ENCODE data around the gene PKP1.
A peak's percentile ranks its signal among the peaks of the same experiment; 100 is the strongest.

PKP1 gene

GRCh38 chr1:201299968-201300367 is 16.7 kb downstream of the PKP1 start:
- DNase-seq = no peak
- intact Hi-C loops (cut with DNase I) = no loop called here

GRCh38 chr1:201300641-201301040 is 17.3 kb downstream of the PKP1 start:
- intact Hi-C loops (cut with DNase I) = no loop called here
- no peak for DNase-seq

- no peak for DNase-seq
- intact Hi-C loops (cut with DNase I) = no loop called here
Measured at GRCh38 chr1:201302163-201303152, 19.2 kb downstream of the PKP1 start.

- DNase-seq = no peak
- intact Hi-C loops (cut with DNase I) = no loop called here
Measured at GRCh38 chr1:201304126-201304525, 20.8 kb downstream of the PKP1 start.

- intact Hi-C loops (cut with DNase I) = no loop called here
- DNase-seq = no peak
Measured at GRCh38 chr1:201305815-201306214, 22.5 kb downstream of the PKP1 start.

GRCh38 chr1:201307231-201307630 is 23.9 kb downstream of the PKP1 start:
- intact Hi-C loops (cut with DNase I) = no loop called here
- DNase-seq = no peak

- intact Hi-C loops (cut with DNase I) = no loop called here
- no peak for DNase-seq
Measured at GRCh38 chr1:201307760-201308499, 24.6 kb downstream of the PKP1 start.

GRCh38 chr1:201309416-201309815 is 26.1 kb downstream of the PKP1 start:
- DNase-seq = peak in 14 of 42 donors; percentile 6 to 46 (median 18)
- intact Hi-C loops (cut with DNase I) = no loop called here

- intact Hi-C loops (cut with DNase I) = no loop called here
- DNase-seq = no peak
Measured at GRCh38 chr1:201310251-201310985, 27.1 kb downstream of the PKP1 start.

GRCh38 chr1:201310986-201311355 is 27.7 kb downstream of the PKP1 start:
- DNase-seq = no peak
- intact Hi-C loops (cut with DNase I) = no loop called here

GRCh38 chr1:201311356-201312011 is 28.2 kb downstream of the PKP1 start:
- no peak for DNase-seq
- intact Hi-C loops (cut with DNase I) = no loop called here

GRCh38 chr1:201312298-201312697 is 29.0 kb downstream of the PKP1 start:
- intact Hi-C loops (cut with DNase I) = no loop called here

GRCh38 chr1:201313086-201313485 is 29.8 kb downstream of the PKP1 start:
- intact Hi-C loops (cut with DNase I) = no loop called here
- DNase-seq = no peak

More at GRCh38 chr1:201312298-201312697, 29.0 kb downstream of the PKP1 start:
- no peak for DNase-seq

GRCh38 chr1:201316556-201316955 is 33.2 kb downstream of the PKP1 start:
- intact Hi-C loops (cut with DNase I) = no loop called here
- no peak for DNase-seq

GRCh38 chr1:201317551-201317950 is 34.2 kb downstream of the PKP1 start:
- DNase-seq = no peak

GRCh38 chr1:201318504-201319340 is 35.4 kb downstream of the PKP1 start:
- intact Hi-C loops (cut with DNase I) = no loop called here
- no peak for DNase-seq

More at GRCh38 chr1:201317551-201317950, 34.2 kb downstream of the PKP1 start:
- intact Hi-C loops (cut with DNase I) = no loop called here

- DNase-seq = peak in 2 of 42 donors; percentile 8 to 11
- intact Hi-C loops (cut with DNase I) = no loop called here
Measured at GRCh38 chr1:201319631-201320030, 36.3 kb downstream of the PKP1 start.

GRCh38 chr1:201320168-201320788 is 37.0 kb downstream of the PKP1 start:
- intact Hi-C loops (cut with DNase I) = no loop called here
- DNase-seq = no peak

Measured in head of caudate nucleus (tissue), 42 donors.